ENCODE measurements around the gene MPDZ.

Gene MPDZ, protein sequence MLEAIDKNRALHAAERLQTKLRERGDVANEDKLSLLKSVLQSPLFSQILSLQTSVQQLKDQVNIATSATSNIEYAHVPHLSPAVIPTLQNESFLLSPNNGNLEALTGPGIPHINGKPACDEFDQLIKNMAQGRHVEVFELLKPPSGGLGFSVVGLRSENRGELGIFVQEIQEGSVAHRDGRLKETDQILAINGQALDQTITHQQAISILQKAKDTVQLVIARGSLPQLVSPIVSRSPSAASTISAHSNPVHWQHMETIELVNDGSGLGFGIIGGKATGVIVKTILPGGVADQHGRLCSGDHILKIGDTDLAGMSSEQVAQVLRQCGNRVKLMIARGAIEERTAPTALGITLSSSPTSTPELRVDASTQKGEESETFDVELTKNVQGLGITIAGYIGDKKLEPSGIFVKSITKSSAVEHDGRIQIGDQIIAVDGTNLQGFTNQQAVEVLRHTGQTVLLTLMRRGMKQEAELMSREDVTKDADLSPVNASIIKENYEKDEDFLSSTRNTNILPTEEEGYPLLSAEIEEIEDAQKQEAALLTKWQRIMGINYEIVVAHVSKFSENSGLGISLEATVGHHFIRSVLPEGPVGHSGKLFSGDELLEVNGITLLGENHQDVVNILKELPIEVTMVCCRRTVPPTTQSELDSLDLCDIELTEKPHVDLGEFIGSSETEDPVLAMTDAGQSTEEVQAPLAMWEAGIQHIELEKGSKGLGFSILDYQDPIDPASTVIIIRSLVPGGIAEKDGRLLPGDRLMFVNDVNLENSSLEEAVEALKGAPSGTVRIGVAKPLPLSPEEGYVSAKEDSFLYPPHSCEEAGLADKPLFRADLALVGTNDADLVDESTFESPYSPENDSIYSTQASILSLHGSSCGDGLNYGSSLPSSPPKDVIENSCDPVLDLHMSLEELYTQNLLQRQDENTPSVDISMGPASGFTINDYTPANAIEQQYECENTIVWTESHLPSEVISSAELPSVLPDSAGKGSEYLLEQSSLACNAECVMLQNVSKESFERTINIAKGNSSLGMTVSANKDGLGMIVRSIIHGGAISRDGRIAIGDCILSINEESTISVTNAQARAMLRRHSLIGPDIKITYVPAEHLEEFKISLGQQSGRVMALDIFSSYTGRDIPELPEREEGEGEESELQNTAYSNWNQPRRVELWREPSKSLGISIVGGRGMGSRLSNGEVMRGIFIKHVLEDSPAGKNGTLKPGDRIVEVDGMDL (N-terminal part only)

DNA sequence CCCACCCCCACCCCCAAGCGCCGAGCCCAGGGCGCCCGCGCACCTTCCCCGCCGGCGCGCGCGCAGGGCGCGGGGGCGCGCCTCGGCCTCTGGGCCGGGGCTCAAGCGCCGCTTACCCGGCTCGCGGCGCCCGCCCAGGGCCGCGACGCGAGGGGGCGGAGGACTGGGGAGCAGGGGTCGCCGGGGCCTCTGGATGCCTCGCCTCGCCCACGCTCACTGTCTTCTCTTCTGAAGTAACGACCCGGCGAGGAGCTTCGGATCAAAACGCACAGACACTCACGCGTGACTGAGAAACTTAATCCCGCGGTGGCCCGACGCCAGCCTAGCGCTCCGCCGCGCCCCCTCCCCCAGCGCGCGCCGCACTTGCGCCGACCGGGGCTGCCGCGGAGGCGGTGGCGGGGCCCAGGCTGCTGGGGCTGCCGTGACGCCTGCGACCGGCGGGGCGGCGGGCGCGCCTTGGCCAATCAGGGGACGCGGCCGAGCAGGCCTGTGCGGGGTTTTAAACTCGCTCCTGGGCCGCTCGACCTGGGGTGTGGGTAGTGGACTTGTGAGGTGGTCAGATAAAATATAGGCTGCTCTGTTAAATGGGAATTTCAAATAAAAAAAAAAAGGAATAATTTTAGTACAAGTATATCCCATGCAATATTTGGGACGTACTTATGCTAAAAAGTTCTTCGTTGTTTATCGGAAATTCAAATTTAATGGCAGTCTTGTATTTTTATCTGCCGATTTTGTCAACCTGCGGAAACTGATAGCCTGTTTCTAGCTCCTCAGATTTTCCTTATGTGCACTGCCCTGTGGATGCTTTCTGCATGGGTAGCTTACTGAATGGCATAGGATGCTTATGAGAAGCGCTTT, at the start of gene MPDZ:
MPDZ (minus strand) TSS at position 409 of the 858 bp plus-strand sequence. CDS start 29,377 bp downstream, outside the sequence.
- DNase-seq = no peak

DNA sequence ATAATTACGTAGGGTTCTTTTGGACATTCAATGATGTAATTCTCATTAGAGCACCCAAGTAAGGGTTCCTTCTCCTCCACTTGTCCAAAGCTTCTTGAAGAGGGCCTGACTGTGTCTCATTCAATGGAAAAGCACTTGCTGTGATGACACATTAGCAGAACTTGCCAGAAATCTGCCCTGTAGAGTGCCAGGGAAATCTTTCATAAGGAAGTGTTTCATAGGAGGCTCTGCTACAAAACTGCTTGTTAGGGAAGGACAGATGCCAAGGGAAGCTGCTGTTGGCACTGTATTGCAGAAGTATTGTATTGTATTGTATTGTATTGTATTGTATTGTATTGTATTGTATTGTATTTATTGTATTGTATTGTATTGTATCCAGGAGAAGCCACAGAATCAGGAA, 45.5 kb upstream of the MPDZ start:
- DNase-seq = no peak

DNA sequence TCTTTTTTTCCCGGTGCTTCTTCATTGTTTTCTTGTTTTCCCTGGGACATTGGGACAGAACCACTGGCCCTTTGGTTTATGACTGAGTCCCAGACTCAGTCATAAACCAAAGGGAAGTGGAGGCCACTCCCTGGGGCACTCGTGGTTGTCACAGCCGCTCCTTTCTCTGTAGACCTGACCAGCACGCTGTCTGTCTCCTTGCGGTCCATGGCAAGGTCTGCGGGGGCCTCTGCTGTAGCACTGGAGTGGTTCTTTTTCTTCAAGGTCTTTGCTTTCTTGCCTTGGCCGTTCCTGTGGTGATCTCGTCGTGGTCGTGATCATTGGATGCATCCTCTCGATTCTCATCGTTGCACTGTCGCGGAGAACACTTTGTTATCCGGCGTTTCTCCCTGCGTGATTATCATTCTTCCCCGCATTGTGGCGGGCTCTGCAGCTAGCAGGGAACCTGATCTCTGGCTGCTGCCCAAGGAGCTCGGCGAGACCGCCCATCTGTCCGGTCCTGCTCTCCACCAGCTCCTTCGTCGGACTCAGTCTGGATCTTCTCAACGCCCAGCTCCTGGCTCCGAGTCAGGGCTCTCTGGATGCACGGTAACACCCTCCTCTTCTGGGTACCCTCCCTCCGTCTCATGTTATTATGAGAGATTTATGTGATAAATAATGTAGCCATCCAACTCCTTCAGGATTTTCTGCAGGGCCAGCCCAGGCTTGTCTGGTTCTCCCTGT, 43.5 kb upstream of the MPDZ start:
- no peak for DNase-seq

GRCh38 chr9:13318027-13318426, 38.5 kb upstream of the MPDZ start:
- DNase-seq = no peak

DNA sequence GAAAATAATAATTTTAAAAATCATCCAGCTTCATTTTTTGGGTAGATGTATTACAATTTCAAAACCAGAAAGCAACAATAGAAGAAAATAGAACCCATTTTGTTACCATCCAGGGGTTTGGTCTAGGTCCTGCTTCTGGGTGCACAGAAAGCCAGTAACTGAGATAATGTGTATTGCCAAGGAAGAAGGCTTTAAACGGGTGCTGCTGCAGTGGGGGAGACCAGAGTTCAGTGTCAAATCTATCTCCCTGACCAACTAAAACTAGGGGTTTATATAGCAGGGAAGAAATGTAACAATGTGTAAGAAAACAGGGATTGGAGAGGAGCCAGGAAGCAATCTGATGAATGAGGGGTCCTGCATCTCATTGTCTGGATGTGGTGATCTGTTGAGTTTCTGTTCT, 17.5 kb upstream of the MPDZ start:
- DNase-seq = no peak

- no peak for DNase-seq
Observed at GRCh38 chr9:13295556-13295955, 16.1 kb upstream of the MPDZ start.

GRCh38 chr9:13292782-13293181, 13.3 kb upstream of the MPDZ start:
- no peak for DNase-seq

- no peak for DNase-seq
Observed at GRCh38 chr9:13292158-13292557, 12.7 kb upstream of the MPDZ start.

- no peak for DNase-seq
Observed at GRCh38 chr9:13291718-13292117, 12.2 kb upstream of the MPDZ start.

GRCh38 chr9:13284011-13284410, 4.5 kb upstream of the MPDZ start:
- no peak for DNase-seq

DNA sequence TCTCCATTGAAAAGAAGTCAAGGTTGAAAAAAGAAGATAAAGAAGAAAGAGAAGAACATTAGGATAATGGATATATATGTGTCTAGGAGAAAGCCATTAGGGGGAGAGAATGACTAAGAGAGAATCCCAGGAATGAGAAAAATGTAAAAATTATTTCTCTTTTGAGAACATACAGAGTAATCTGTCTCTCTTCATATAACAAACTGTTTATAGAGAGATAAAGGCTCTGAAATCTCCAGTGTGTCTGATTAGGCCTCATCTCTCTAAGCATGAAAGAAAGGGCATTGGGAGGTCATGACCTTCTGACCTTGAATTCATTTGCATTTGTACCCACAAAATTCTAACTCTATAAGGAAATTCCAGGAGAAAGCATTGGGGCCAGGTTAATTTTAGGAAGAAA, 3.5 kb upstream of the MPDZ start:
- no peak for DNase-seq

GRCh38 chr9:13281356-13282016, 2.0 kb upstream of the MPDZ start:
- no peak for DNase-seq

- DNase-seq = no peak
Observed at GRCh38 chr9:13278368-13279246, 885 bp downstream of the MPDZ start.

DNA sequence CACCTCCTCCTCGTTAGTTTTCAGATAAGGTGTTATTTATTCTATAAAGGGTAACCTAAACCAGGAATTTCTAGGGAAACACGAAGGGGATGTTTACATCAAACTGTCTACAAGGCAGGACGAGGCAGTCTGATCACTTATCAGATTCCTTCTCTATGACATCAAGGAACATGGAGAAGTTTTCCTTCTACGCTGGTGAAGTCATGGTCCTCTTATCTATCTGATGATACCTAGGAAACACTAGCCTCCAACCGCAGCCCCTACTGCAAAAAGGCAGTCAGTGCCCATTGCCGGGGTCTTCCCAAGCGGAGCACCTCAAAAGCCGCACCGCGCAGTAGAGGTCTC, 1.5 kb downstream of the MPDZ start:
- no peak for DNase-seq

- DNase-seq = no peak
Observed at GRCh38 chr9:13274886-13275641, 4.4 kb downstream of the MPDZ start.

GRCh38 chr9:13270734-13271133, 8.8 kb downstream of the MPDZ start:
- DNase-seq = no peak

DNA sequence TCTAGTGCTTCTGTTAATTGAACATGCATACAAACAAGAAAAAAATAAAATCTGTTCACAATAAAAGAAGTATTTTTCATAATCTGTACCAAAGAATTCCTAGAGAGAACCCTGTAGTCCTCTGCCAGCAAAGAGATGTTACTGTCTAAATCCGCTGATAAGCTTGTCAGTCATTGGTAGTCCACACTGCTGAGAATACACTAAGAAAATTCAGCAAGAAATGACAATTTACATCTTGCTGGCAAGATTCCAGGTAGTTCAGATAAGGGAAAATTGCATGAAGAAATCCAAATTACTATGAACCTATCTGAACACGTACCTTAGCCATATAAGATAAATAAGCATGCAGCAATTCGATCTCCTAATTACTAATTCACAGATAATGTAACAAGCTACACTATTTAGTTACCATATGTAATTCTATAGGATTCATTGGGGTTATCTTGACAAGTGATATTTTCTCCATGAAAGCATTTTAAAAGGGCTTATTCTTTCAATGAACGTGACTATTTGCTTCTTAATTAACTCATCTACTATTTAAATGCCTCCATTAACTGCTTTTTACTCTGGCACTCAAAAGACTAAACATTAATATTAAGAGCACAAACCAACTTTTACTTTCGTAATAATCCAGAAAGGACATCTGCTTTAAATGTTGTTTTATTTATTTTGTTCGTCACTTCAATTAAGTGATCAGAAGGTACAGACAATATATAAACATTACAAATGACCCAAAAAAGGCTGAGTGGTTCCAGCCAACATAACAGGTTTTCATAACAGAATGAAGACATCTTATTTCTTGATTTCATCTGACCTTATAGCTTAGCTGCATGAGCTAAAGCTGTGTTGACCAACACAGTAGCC, 9.7 kb downstream of the MPDZ start:
- no peak for DNase-seq

DNA sequence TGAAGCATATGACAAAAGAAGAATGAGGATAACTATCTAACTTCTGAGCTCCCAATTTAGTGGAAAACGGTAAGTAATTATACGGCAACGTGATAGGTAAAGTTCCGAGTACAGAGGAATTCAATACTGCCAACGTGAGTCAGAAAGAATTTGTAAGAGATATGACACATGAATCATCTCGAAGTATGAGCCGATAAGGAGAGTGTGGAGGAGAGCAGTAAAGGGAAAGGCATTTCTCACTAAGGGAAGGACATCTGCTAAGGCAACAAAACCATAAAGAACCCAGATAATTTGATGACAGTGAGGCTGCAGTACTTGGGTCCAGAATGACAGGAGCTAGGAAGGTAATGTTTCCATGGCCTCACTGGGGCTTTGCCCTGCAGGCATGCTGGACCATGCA, 11.0 kb downstream of the MPDZ start:
- no peak for DNase-seq

Measured in activated naive CD4-positive, alpha-beta T cell treated with Interleukin-2 at 50 U/mL for 16 hours (primary cell).